Lung microvascular endothelial cell (primary cell): ENCODE results near the gene TFB2M. TPM values are rescaled to one million over a fixed set of nuclear protein-coding genes. Genes with fewer than 3 reads are reported as not detected.
"Not testable (repeated sequence)": the region's sequence is repeated elsewhere in the genome, so short reads cannot be mapped to it uniquely, and the experiment has no call there.

Source experiments
- DNase-seq, 2 donors: peaks; one replicate each; pipeline versions ENCODE4 v3.0.0 to v3.0.0-alpha.2; 2010; ENCODE audit warnings: low read depth in 2 of 2
- total RNA-seq: library from RNA; depleted of rRNA; stranded (reverse); fragments of >200 nt; gene quantifications from 2 replicates; pipeline ENCODE4 v1.2.1, GENCODE V29; 2014

TFB2M gene
- total RNA-seq, result 11.6 and 12.5 TPM in 2 replicates

DNA sequence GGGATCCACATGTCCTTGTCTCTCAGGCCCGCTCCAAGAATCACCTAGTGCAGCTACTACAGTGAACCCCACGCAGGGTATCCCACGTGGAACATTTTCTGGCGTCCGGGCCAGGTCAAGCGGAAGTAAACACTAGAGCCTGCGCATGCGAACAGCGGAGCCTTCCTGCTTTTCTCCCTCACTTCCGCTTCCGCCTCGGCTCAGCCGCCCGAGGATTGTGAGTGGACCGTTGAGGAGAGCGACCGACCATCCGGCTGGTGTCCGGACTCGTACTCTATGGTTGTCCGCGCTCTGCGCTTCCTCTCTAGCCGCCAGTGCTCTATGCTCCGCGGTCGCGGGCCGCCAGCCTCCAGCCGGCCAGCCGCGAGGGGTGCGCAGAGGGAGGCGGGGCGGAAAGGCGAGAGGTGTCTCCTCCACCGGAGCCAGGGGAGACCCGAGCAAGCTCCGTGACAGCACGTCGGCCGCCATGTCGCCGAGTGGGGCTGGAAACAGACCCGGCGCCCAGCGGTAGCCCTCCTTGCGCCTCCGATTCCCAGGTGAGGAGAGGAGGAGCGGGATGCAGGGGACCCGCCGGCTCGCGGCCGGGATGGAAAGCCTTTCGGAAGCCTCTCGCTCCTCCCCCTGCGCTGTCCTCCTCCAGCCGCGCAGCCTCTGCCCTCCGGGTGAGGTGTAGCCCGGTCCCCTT is at the start of gene TFB2M, which contains the start of gene CNST:
Gene TFB2M (minus strand): TSS at position 134 of the 685 bp plus-strand sequence. CDS start 123 bp downstream, at position 11.
Gene CNST (plus strand): TSS at position 329 of the 685 bp plus-strand sequence. CDS start 25,107 bp downstream, outside the sequence.
- peak; percentile 99 to 100 for DNase-seq

DNA sequence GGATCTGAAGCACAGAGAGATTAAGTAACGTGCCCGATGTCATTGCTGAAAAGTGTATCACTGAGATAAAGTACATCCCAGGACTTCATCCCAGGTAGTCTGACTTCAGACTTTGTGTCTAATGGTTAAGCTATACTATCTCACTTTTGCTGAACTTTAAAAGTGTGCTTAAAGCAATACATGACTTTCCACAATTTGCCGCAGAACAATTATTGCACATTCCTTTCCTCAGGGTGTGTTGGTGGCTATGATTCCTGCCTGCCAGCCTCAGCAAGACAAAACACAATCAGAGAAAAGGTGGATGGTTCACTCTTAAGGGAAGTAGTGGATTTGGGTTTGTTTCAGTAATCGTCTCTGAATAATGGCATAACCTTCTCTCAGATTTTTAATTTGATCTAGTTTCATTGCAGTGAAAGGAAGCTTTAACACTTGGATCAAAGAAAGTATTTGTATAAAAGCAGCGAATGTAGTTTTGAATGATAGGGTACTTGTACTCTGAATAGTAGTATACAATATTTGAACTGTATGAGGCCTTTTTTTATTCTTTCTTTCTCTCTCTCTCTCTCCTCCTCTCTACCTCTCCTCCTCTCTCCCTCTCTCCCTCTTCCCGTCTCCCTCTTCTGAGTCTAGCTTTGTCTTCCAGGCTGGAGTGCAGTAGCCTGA is 47.2 kb upstream of the TFB2M start:
- DNase-seq, result no peak

DNA sequence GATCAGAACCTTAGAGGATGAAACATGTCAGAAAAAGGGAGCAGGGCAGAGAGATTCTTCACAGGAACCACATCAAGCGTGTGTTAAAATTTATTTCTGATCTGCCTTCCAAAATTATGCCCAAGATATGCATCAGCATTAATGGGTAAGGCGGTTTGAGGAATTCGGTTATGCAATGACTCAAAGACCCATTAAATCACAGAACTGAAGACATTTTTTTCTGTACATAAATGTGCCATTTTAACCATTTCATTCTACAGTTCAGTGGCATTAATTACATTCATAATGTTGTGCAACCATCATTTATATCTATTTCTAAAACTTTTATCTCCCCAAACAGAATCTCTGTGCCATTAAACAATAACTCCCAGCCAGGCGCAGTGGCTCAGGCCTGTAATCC is 43.6 kb upstream of the TFB2M start:
- DNase-seq, result no peak

DNA sequence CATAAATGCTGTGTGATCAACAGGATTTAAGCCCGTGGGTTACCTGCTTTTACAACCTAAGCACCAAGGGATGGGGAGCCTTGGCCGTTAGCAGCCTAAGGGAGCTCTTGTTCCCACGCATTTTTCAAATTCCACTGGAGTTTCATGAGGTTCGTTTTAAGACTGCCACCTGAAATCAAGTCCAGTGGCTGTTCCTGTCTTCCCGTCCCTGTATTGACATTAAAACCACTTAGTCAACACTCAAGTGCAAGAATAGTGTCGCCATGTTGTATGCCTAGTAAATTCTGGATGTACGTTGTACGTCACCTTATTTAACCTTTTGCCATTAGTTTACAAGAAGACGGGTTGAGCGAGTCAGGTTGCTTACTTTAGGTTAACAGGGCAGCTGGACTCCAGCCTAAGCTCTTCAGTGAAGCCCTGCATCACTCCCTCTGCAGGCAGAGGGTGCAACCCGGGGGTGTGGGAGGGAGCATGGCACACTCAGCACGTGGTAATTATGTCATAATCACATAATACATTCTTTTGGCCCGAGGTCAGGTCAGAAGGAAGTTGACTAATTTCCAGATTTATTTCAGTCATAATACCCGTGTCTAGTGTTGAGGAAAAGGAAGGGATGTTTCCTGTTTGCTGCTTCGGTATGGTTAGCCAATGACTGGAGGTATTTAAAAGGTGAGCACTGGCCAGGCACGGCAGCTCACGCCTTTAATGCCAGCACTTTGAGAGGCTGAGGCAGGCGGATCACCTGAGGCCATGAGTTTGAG is 42.7 kb upstream of the TFB2M start:
- peak; percentile 98 for DNase-seq

- peak; percentile 35 to 84 for DNase-seq
Measured at GRCh38 chr1:246607462-246607861, 41.4 kb upstream of the TFB2M start.

DNA sequence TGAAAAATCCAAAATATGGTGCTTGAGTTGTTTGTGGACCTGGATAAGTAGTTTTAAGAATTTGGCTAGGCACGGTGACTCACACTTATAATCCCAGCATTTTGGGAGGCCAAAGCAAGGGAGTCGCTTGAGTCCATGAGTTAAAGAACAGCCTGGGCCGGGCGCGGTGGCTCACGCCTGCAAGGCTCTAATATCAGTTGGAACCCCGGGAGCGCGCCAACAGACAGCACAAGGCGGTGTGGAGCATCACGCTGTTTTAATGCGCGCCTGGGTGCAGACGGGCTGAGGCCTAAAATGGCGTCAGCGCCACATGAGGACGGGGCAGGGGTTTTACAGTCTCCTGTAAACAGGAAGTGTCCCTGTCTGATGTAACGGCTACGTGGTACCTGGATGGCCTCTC is 39.2 kb upstream of the TFB2M start:
- DNase-seq, result not testable (repeated sequence)

DNA sequence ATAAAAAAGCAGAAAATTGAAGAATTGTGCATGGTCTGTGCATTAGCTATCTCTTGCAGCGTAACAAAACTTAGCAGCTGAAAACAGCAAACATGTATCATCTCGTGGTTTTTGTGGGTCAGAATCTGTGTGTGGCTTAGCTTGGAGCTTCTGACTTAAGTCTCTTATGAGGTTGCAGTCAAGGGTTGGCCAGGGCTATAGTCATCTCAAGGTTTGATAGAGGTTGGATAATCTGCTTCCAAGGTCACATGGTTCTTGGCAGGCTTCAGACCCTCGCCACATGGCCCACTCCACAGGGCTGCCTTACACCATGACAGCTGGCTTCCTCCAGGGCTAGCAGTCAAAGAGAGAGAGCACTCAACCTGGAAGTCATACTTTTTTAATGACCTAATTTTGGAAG is 36.1 kb upstream of the TFB2M start:
- DNase-seq, result no peak

DNA sequence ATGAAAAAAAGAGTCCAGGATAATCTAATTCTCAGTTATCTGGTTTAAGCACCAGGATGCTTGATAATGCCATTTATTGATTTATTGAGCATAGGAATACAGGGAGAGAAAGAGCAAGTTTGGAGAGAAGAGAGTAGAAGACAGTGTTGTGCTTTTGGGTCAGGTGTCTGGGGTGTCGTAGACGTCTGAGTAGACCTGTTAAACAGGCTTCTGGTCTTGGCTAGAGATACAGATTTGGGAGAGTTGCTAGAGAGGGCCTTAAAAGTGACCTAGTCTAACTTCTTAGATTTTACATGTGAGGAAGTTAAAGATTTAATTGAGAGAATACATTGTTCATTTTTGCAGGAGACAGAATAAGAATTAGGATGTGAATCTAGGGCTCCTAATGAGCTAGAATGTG is 34.5 kb upstream of the TFB2M start:
- DNase-seq, result no peak

- no peak for DNase-seq
Measured at GRCh38 chr1:246599315-246599714, 33.3 kb upstream of the TFB2M start.

DNA sequence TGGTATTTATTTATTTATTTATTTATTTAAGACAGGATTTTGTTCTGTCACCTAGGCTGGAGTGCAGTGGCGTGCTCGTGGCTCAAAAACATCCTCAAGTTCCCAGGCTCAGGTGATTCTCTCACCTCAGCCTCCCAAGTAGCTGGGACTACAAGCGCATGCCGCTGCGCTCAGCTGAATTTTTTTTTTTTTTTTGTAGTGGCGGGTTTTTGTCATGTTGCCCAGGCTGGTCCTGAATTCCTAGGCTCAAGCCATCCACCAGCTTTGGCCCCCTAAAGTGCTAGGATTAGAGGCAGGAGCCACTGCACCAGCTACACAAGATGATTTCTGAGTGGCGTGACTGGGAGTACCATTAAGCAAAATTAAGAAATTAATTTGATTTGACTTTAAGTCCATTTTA is 31.9 kb upstream of the TFB2M start:
- DNase-seq, result no peak

DNA sequence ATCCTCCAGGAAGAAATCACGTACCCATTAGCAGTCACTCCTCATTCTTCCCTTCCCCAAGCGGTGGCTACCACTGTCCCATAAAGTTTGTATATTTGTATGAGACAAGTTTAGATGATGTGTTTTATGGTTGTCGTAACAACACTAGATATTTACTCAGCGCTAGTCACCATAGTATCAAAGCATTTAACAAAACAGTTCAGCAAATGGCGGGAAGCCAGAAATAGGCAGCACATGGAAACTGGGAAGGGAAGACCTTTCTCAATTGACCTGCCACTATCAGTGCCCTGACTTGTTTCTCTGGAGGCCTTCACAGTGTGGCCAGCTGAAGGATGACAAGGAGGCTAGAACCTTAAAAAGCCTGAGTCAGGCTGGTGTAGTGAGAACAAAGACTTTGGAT is 31.3 kb upstream of the TFB2M start:
- DNase-seq, result peak; percentile 87 to 98

DNA sequence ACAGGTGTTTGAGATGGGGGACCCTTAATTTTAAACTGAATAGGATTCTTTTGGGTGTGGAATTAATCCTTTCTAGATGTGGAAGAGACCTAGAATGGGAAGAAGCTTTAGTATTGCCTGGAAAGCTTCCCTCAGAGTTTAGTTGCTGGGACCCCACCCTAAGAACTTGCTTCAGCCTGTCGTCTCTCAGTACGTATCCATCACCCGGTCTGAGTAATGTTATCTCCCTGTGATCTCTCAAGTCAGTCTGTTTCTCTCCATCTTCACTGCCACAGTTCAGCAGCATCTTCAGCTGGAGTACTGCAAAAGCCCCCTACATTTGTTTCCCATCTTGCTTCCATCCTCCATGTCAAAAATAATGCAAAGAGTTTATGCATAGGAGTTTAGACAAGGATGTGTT is 29.1 kb upstream of the TFB2M start:
- no peak for DNase-seq

DNA sequence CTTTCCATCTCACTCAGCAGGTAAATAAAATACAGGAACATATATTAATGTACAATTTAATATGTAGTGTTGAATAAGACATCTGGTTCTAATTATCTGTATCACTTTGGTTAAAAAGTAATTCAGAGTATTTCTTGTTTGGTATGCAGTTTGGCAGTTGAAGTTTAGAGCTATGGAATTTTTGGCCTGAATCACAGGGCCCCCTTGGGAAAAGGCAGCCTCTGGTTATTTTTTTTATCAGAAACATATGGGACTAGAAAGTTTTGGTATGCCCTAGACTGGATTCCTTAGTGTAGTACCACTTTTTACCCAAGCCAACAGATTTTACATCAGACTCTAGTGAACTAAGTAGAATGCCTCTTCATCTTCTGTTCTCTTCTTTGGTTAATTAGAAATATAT is 26.6 kb upstream of the TFB2M start:
- no peak for DNase-seq

DNA sequence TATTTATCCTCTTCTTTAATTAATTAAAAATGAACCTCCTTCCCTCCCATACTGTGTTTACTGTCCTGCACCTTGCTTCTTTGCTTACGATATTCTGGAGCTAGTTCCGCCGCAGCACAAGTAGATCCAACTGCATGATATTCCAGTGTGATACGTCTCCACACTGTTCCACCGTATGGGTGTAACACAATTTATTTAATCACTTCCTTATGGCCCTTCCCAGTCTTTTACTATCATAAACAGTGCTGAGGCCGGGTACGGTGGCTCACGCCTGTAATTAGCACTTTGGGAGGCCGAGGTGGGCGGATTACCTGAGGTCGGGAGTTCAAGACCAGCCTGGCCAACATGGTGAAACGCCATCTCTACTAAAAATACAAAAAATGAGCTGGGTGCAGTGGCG is 25.9 kb upstream of the TFB2M start:
- DNase-seq, result no peak

DNA sequence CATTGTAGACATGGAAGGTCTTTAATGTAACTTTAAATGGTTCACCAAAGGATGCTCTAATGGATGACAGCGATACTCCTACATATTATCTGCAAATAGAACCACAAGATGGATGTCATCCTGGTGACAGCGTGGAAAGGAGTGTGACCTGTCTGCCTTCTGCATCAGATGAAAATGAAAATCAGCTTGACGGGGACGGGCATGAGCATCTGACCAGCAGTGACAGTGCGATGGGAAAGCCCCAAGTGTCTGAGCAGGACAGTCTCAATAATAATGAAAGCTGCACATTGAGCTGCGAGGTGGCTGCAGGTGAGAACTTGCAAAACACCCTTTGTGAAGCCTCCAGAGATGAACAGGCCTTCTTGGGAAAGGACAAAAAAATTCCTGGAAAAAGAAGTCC is 25.4 kb upstream of the TFB2M start:
- DNase-seq, result no peak

DNA sequence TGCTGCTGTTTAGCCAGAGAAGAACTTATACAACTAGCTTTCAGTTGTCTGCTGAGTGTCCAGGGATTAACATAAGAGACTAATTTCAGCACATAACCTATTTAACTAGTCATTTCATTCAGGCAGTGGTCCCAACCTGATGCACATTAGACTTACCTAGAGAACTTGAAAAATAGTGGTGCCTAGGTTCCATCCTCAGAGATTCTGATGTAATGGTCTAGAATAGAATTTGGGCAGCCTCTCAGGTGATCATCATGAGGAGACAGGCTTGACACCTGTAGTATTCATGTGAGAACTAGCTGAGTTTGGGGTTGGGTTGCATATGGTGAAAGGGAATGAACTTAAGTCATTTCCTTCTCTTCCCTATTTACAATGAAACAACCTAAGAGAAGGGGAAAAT is 25.0 kb upstream of the TFB2M start:
- DNase-seq, result no peak

DNA sequence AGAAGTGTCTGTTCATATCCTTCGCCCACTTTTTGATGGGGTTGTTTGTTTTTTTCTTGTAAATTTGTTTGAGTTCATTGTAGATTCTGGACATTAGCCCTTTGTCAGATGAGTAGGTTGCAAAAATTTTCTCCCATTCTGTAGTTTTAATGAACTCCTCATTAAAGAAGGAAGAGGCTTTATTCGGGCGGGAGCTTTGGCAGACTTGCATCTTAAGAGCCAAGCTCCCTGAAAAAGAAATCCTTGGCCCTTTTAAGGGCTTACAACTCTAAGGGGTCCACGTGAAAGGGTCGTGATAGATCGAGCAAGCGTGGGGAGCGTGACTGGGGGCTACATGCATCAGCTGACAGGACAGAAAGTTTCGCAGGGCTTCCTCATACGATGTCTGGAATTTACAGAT is 23.9 kb upstream of the TFB2M start:
- DNase-seq, result not testable (repeated sequence)

GRCh38 chr1:246588159-246588721 is 22.2 kb upstream of the TFB2M start:
- peak; percentile 45 to 73 for DNase-seq

DNA sequence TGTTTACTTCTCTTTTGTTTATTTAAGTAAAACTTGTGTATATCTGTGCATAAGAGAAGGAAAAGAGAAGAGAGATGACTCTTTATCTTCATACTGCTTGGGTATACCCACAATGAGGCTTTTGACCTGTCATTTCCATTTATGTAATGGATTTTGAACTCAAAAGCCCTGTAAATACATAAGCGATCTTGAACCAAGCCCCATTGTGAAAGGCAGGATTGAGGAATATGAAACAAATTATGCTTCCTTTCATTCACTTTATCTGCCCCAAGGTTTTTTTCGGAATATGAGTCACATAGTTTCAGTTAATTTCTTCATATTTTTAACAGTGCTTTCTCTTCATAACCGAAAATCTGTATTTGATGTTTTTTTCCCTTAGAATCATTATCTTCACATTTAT is 21.5 kb upstream of the TFB2M start:
- peak; percentile 63 to 73 for DNase-seq

GRCh38 chr1:246587032-246587431 is 21.0 kb upstream of the TFB2M start:
- DNase-seq, result no peak

DNA sequence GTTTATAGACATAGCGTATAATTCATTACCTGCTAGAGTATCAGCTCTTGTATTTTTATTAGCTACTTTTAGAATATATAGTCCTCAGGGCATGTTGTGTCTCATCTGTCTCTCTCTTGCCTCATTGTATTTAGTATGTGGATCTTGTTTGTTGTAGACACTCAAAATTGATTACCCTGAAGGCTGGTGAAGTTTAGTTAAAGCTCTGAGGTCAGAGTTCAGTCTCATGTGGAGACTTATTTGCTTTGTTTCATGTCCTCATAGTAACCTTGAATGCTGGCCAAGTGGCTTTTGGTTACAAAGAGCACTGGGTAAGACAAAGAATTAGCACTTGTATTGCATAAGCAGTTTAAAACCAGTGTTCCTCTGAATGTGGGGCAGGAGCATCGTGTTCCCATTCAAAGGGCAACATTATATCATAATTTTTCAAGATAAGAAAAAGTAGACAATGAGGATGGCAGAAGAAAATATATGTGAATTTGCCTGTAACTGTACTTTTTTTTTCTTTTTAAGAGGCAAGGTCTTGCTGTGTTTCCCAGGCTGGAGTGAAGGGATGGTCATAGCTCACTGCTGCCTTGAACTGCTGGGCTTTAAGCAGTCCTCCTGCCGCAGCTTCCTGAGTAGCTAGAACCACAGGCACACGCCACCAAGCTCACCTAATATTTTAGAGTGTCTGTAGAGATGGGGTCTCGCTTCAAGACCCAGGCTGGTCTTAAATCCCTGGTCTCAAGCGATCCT is 17.6 kb upstream of the TFB2M start:
- DNase-seq, result peak; percentile 29 to 58
